Mucosa of descending colon (tissue), 3 donors: ENCODE measurements around the gene CFAP57. TPM values are rescaled to one million over a fixed set of nuclear protein-coding genes. Genes with fewer than 3 reads are reported as not detected.

Experiments used
- ATAC-seq: fragments of 200-7000 bp; cut with Tn5 transposase; one replicate; pipeline ENCODE4 v1.9.1; 2020; ENCODE audit warnings: mild to moderate bottlenecking, moderate library complexity
- DNase-seq, 3 donors: peaks; one replicate each; pipeline ENCODE4 v3.0.0-alpha.2; 2020
- H3K36me3 ChIP-seq: fragments of 200-600 bp; one replicate; pipeline ENCODE4 v1.8.0; 2021; ENCODE audit warnings: low read depth, mild to moderate bottlenecking
- H3K4me1 ChIP-seq: fragments of 200-600 bp; one replicate; pipeline ENCODE4 v1.8.0; 2021; ENCODE audit warnings: low read depth, mild to moderate bottlenecking
- H3K4me3 ChIP-seq: fragments of 200-600 bp; one replicate; pipeline ENCODE4 v1.8.0; 2021; ENCODE audit warnings: mild to moderate bottlenecking
- H3K9me3 ChIP-seq: fragments of 200-600 bp; one replicate; pipeline ENCODE4 v1.8.0; 2021; ENCODE audit warnings: mild to moderate bottlenecking
- intact Hi-C, 2 donors: fragments of 100-400 bp; cut with DNase I in 1 of 2; cut with micrococcal nuclease in 1 of 2; formaldehyde crosslinking; loops; one replicate each; pipeline versions ENCODE4 v1.11.0 to v1.11.1; 2022; cut with DNase I, micrococcal nuclease
- long read RNA-seq, 2 donors: library from polyadenylated mRNA; unstranded; transcript quantifications; one replicate each; pipeline ENCODE4 v2.0.0, GENCODE V29; 2019 to 2021
- total RNA-seq, 3 donors: library from RNA; stranded (reverse); fragmentation: NEBNext Ultra II Directional in 2 of 3; extraction: Animal tissue kit (Norgen Biotek cat#: 25700) in 2 of 3; gene quantifications; one replicate each; pipeline versions ENCODE4 v1.2.1 to v1.2.4, GENCODE V29; 2021 to 2023
- TF ChIP-seq, protein P1 (sequence below): fragments of 200-600 bp; IDR thresholded peaks from one replicate; pipeline ENCODE4 v1.8.0; 2022; ENCODE audit warnings: antibody characterized with exemption, mild to moderate bottlenecking
- donor health status: DM: no; HTN: no; CAD: no; lungs with moderate emphysema.
- donor health status: DM: no; HTN: no; CAD: no.
- donor health status: DM: no; HTN: yes; CAD: no.

The CFAP57 gene
- under 1 TPM in 1 of 3 donors, not detected in 2; 0.34 TPM for total RNA-seq
- long read RNA-seq, donor 1, partial matches to known transcripts = 1 of 1 reads
- long read RNA-seq, donor 1, other reads (novel, unspliced or antisense) = 0 of 1 reads
- long read RNA-seq, donor 2 = 0 reads

DNA sequence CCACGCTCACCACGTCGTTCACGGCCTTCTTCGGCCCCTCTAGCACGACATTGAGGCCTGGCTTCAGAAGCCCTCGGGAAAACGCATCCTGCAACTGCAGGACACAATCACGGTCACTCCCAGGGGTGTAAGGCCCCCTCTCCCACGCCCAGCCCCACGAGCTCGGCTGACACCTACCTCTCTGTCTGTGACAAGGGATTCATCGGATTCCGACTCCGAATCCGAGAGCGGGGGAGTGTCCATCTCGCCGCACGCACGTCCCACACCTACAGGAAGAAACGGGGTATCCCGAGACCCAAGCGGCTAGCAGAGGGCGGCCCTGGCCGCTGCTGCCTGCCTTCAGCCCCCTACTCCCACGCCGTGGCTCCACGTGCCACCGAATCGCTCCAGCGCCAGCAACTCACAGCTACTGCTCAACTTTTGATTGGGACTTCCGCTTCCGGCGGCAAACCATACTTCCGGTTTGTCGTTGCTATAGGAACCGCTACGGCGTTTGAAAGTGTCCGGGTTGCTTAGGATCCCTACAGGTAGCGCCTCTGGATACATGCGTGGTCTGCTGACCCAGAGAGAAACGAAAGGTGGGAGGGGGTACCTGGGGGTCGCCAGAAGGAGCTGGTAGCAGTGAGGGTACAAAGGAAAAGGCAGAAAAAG is at the start of gene CFAP57, which contains the start of gene EBNA1BP2:
Gene CFAP57, plus strand, starts transcription at position 455 of the 651 bp plus-strand sequence. CDS start 424 bp downstream, outside the sequence.
Gene EBNA1BP2, minus strand, starts transcription at position 415 of the 651 bp plus-strand sequence. Its CDS starts 172 bp downstream, at position 243.
- TF ChIP-seq, protein P1, sequence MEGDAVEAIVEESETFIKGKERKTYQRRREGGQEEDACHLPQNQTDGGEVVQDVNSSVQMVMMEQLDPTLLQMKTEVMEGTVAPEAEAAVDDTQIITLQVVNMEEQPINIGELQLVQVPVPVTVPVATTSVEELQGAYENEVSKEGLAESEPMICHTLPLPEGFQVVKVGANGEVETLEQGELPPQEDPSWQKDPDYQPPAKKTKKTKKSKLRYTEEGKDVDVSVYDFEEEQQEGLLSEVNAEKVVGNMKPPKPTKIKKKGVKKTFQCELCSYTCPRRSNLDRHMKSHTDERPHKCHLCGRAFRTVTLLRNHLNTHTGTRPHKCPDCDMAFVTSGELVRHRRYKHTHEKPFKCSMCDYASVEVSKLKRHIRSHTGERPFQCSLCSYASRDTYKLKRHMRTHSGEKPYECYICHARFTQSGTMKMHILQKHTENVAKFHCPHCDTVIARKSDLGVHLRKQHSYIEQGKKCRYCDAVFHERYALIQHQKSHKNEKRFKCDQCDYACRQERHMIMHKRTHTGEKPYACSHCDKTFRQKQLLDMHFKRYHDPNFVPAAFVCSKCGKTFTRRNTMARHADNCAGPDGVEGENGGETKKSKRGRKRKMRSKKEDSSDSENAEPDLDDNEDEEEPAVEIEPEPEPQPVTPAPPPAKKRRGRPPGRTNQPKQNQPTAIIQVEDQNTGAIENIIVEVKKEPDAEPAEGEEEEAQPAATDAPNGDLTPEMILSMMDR = no peak
- ATAC-seq = peak; percentile 96
- peaks cover 6% of the 10 kb centered on the region for H3K4me1 ChIP-seq
- peak; percentile 92 to 95 (median 92) for DNase-seq
- peak within 1 kb of the TSS; percentile 64 for H3K4me3 ChIP-seq
- intact Hi-C loops = no loop called here
- H3K36me3 ChIP-seq = no peaks in the 10 kb centered on the region
- no peaks in the 10 kb centered on the region for H3K9me3 ChIP-seq

DNA sequence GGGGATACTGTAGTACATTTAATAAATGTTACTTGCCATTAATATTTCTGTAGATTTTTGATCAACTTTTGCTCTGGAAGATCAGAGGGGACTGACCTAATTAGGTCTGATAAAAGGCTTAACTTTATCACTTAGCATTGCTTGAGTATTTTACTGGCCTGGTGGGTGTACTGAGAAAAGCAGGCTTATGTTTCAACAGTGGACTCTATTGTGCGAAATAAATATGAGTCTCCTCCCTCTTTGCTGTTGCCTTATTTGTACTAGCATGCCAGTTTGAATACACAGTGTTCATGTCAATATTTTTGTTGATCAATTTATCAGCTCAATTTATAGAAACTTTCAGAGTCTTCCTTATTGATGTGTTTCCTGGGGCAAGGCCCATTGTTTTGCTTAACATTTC is 49.1 kb upstream of the CFAP57 start:
- no peaks in the 10 kb centered on the region for H3K4me1 ChIP-seq
- no peaks in the 10 kb centered on the region for H3K36me3 ChIP-seq
- intact Hi-C loops = no loop called here
- ATAC-seq = no peak
- no peak for DNase-seq
- no peaks in the 10 kb centered on the region for H3K9me3 ChIP-seq
- no peak overlapping the region for H3K4me3 ChIP-seq
- TF ChIP-seq, protein P1 = no peak

- ATAC-seq = no peak
- H3K4me1 ChIP-seq = no peaks in the 10 kb centered on the region
- intact Hi-C loops = no loop called here
Observed at GRCh38 chr1:43128816-43129215, 43.3 kb upstream of the CFAP57 start.

DNA sequence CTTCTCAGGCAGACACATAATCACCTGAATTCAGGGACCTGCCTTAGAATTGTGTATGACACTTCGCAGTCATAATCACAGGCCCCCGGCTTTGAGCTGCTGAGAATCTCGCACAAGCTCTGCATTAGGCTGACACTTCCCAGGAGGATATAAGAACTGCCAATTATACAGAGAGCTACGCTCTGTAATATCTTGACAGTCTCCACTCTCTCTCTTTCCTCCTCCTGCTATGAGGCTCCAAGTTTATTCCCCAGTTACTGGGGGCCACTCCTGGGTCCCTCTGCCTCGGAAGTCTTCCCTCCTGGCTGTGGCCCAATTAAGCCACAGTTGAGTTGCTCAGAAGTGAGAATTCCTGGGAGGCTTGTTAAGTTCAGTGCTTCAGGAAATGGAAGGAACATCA is 42.7 kb upstream of the CFAP57 start:
- no peaks in the 10 kb centered on the region for H3K9me3 ChIP-seq
- H3K36me3 ChIP-seq = no peaks in the 10 kb centered on the region
- no peak overlapping the region for H3K4me3 ChIP-seq
- intact Hi-C loops = no loop called here
- DNase-seq (no peak), ATAC-seq (no peak)
- TF ChIP-seq, protein P1 = no peak
- no peaks in the 10 kb centered on the region for H3K4me1 ChIP-seq

More at GRCh38 chr1:43128816-43129215, 43.3 kb upstream of the CFAP57 start:
- H3K9me3 ChIP-seq = no peaks in the 10 kb centered on the region
- TF ChIP-seq, protein P1 = no peak
- no peaks in the 10 kb centered on the region for H3K36me3 ChIP-seq
- no peak for DNase-seq
- H3K4me3 ChIP-seq = no peak overlapping the region

GRCh38 chr1:43134068-43134467 is 38.1 kb upstream of the CFAP57 start:
- intact Hi-C loops = no loop called here
- no peaks in the 10 kb centered on the region for H3K9me3 ChIP-seq
- no peak for ATAC-seq
- no peak for DNase-seq
- TF ChIP-seq, protein P1 = no peak
- H3K36me3 ChIP-seq = no peaks in the 10 kb centered on the region
- H3K4me3 ChIP-seq = no peak overlapping the region
- no peaks in the 10 kb centered on the region for H3K4me1 ChIP-seq
